ENCODE data around the gene CDH23.

CDH23 gene

GRCh38 chr10:71790749-71791440 is 394.2 kb downstream of the CDH23 start:
- no peak for TF ChIP-seq CTCF (conservative IDR thresholded peaks at IDR 0.05)
- H3K27ac ChIP-seq, result no peak overlapping the region

GRCh38 chr10:71795248-71795647 is 398.5 kb downstream of the CDH23 start:
- no peak overlapping the region for H3K27ac ChIP-seq
- TF ChIP-seq CTCF (conservative IDR thresholded peaks at IDR 0.05), result no peak

- no peak overlapping the region for H3K27ac ChIP-seq
- TF ChIP-seq CTCF (conservative IDR thresholded peaks at IDR 0.05), result no peak
Measured at GRCh38 chr10:71796749-71797405, 400.2 kb downstream of the CDH23 start.

- H3K27ac ChIP-seq, result no peak overlapping the region
- no peak for TF ChIP-seq CTCF (conservative IDR thresholded peaks at IDR 0.05)
Measured at GRCh38 chr10:71797533-71798307, 401.0 kb downstream of the CDH23 start.

- TF ChIP-seq CTCF (conservative IDR thresholded peaks at IDR 0.05), result no peak
- no peak overlapping the region for H3K27ac ChIP-seq
Measured at GRCh38 chr10:71798308-71798624, 401.5 kb downstream of the CDH23 start.

DNA sequence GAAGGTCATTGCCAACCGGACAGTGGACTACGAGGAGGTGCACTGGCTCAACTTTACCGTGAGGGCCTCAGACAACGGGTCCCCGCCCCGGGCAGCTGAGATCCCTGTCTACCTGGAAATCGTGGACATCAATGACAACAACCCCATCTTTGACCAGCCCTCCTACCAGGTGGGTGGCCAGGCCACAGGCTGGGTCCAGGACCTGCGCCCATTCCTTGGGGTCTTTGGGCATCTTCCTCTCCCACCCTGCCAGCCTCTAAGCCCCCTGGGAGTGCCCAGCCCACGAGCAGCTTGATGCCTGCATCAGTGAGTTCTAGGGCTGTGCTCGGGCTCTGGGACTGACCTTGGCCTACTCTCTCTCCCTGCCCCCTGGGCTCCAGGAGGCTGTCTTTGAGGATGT is 402.4 kb downstream of the CDH23 start:
- no peak for TF ChIP-seq CTCF (conservative IDR thresholded peaks at IDR 0.05)
- H3K27ac ChIP-seq, result no peak overlapping the region

GRCh38 chr10:71799608-71800453 is 403.1 kb downstream of the CDH23 start:
- no peak for TF ChIP-seq CTCF (conservative IDR thresholded peaks at IDR 0.05)
- H3K27ac ChIP-seq, result no peak overlapping the region

Measured in VCaP (cell line).